NCI-H1105 (cell line): ENCODE data around the gene CRYGC.
"Not testable (repeated sequence)": the region's sequence is repeated elsewhere in the genome, so short reads cannot be mapped to it uniquely, and the experiment has no call there.

Experiments used
- DNase-seq: peaks from one replicate; lab custom pipeline; 2025; lab: John Stamatoyannopoulos, UW

CRYGC gene, protein sequence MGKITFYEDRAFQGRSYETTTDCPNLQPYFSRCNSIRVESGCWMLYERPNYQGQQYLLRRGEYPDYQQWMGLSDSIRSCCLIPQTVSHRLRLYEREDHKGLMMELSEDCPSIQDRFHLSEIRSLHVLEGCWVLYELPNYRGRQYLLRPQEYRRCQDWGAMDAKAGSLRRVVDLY

DNA sequence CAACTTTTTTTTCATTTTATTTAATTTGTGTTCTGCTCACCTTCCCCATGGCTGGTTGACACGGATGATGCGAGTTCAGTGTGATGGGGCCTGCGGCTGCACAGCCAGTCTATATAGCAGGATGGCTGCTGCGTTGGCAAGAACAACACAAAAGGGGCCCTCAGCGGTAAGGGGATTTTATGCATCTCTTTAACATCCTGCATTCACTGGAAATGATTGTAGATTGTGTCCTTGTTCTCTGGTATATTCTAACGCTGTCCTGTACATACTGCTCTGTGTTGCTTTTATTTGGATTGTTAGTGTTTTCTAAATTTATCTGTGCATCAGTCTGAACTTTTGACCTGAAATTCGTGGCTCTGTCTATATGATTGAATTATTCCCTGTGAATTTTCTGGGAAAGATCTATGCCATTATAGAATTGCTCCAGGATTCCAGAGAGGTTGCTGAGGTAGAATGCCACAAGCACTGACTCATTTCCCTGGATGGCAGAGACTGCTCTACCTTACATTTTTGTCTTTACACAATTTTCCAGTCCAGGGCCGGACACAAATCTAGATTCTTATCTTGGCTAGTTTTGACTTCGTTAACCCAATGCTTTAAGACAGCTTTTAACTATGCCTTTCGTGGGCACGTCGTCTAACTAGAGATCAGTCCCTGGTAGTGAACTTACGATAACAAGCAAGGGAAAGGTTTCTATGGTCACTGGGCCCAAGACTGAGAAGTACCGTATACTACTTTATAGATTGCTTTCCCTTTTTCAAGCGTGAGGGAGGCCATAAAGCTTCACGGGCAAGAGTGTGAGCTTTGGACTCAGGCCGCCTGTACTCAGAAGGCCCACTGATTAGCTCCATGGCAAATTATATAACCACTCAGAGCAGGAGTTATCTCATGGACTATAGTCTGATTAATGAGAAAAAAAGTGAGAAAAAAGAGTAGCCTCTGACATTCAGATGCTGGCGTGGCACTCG lies at the start of gene CRYGC:
CRYGC (minus strand) TSS at position 85 of the 968 bp plus-strand sequence; CDS start at position 49, 36 bp downstream.
- DNase-seq, result no peak

DNA sequence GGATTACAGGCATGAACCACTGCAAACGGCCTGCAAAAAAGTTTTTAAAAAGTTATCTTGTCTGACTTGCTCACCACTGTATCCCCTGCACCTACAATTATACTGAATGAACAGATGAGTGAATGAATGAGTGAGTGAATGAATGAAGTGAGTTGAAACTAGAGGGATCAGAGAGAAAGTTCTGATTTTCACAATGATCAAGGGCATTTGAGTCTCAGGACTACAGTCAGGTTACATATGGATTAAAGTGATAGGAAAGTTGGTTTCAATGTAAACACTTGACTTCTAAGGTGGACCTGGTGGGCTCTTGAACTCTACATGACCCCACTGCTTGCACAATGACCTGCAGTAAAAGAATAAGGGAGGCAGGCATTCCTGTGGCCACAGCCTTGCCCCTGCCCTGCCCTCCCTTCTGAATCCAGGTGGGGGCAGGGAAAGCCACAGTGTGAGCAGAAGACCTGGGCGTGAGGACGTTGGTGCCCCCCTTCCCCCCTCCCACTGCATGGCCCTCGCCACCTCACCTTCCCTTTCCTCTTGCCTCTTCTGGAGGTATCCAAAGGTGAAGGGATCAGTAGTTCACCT lies 49.5 kb upstream of the CRYGC start:
- DNase-seq, result no peak

GRCh38 chr2:208175840-208176153 lies 46.2 kb upstream of the CRYGC start:
- no peak for DNase-seq

GRCh38 chr2:208175069-208175839 lies 45.6 kb upstream of the CRYGC start:
- DNase-seq, result peak; percentile 38

DNA sequence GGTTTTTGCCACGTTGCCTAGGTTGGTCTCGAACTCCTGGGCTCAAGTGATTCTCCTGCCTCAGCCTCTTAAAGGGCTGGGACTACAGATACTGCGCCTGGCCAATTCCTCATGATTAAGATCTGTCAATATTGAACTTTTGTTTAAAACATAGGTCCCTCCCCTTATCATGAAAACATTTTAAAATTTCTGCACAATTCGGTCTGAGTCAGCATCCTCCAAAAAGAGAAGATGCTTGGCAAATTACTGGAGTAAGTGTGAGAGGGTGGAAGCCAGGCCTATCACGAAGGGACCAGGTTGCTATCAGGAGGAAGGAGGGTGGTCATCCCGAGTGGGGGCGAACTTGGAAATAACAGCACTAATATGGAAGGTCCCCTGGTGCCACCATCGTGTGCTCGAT lies 44.5 kb upstream of the CRYGC start:
- no peak for DNase-seq

- DNase-seq, result no peak
These were observed 42.5 kb upstream of the CRYGC start for GRCh38 chr2:208172125-208172524.

DNA sequence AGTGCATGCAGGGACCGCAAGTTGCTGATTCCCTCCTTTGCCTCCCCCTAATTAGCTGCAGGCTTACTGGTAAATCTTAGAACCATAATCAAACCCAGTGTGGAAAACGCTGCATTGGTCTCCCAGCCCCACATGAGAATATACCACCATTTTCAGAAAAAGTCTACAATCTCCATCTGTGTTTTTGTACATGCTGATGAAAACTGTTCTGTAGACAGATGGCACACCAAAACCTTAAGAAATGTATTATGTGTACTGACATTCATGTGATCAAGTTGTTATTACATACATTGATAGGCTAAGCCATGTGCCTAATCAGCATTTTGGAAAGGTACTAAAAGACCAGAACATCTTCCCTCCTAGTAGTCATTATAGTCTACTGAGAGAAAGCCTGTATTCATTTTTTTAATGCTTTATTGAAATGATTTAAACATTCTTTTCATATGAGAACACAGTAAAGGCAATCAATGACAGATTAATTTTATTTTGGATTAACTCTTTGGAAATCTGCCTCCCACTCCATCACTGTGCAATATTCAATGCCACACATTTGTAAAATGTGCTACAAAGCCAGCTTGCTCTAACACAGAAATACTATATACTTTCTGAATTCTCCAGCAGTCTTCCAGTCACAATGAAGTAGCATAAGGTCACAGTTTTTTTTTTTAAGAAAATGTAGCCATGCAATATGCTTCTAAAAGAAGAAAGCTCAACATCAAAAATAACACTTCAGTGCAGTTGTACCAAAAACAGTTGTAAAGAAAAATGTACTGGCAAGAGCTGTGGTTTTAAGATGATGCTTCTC lies 35.5 kb upstream of the CRYGC start:
- DNase-seq, result no peak

GRCh38 chr2:208163489-208163888 lies 33.9 kb upstream of the CRYGC start, which contains the start of gene CRYGA:
TSS of gene CRYGA (minus strand) at chr2:208163589. CDS start at chr2:208163556, 33 bp downstream.
- DNase-seq, result no peak

GRCh38 chr2:208156439-208156838 lies 26.8 kb upstream of the CRYGC start:
- no peak for DNase-seq

- DNase-seq, result peak; percentile 44
These were observed 23.5 kb upstream of the CRYGC start for GRCh38 chr2:208153156-208153555.

DNA sequence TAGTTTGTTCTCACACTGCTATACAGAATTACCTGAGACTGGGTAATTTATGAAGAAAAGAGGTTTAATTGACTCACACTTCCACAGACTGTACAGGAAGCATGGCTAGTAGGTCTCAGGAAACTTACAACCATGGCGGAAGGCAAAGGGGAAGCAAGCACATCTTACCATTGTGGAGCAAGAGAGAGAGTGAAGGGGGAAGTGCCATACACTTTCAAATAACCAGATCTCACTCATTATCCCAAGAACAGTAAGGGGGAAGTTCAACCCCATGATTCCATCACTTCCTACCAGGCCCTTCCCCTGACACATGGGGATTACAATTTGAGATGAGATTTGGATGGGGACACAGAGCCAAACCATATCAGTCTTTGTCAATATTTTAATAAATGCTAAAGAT lies 21.3 kb upstream of the CRYGC start:
- DNase-seq, result no peak

DNA sequence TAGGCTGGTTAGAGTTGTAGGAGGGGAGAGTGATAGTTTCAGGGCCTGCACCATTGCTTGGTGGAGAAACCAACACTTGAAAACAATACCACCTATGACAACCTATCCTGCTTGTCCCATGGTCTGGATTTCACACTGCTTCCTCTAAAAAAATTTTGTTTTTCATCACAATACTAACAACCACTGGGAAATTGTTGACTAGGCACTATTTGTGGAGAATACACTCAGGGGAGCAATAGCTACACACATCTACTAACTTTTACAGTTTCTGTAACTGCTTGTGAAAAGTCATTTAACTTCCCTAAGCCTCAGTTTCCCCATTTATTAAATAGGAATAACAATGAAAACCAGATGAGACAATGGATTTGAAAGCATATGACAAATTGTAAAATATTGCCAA lies 20.5 kb upstream of the CRYGC start:
- DNase-seq, result no peak

DNA sequence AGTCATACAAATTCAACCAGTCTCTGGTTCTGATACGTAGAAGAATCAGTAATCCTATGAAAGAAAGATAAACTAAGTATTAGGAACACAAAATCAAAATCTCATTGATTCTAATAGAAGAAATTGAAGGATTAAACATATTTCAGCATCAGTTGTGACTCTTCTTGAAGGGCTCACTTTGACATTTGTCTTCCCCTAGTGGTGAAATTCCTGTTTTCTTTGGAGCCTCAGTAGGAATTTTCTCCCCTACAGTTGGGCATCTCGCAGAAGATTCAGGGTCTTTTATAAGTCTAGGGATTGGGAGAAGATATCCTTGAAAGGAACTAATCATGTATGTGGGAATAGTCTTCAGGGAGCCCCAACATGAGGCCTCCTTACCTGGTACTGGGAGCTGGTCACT lies 19.2 kb upstream of the CRYGC start:
- no peak for DNase-seq

DNA sequence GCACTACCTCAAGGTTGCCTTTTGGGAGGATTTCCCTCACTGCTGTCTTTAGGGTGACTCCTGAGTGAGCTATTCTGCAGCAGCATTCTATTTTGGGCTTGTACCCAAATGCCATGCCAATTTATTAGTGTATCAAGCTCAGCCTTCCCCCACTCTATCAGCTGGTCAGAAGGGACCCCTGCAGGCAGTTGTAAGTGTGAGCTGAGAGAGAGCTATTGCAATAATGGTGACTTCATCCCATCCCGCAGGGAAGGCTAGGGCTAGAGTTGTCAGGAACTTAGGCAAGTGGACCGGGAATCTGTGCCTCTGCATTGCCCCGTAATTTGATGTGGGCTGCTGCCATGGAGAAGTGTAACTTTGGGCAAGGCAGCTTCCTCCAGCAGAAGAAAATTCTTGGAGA lies 18.1 kb upstream of the CRYGC start:
- DNase-seq, result no peak

GRCh38 chr2:208147008-208147407 lies 17.4 kb upstream of the CRYGC start:
- no peak for DNase-seq

- no peak for DNase-seq
These were observed 16.4 kb upstream of the CRYGC start, which contains the start of gene CRYGB for GRCh38 chr2:208146006-208146405. TSS of gene CRYGB (minus strand) at chr2:208146158. CDS start at chr2:208146120, 38 bp downstream.

DNA sequence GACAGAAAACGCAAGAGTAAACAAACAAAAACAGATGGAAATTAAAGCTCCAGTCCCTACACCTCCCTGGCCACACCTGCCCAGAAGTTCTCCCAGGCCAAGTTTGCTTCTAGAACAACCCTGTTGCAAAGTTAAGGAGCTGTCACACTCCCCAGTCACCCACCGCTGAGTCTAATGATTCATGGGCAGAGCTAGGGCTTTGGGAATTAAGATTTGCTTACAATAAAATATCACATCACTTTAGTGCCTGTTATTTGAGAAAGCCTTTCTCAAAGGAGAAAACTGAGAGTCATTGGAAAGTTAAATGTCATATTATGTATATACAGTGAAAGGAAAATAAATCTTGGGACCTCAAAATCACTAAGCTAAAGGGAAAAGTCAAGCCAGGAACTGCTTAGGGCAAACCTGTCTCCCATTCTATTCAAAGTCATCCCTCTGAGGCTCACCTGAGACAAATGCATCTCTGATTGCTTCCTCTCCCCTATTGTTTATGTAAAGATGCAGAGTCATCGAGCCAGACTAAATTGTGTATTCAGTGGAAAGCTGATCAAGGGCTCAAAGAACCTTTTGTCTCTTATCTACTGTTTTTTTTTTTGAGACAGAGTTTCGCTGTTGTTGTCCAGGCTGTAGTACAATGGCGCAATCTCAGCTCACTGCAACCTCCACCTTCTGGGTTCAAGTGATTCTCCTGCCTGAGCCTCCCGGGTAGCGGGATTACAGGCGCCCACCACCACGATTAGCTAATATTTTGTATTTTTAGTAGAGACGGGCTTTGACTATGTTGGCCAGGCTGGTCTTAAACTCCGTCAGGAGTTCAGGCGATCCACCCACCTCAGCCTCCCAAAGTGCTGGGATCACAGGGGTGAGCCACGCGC lies 13.5 kb upstream of the CRYGC start:
- DNase-seq, result no peak

GRCh38 chr2:208142240-208142924 lies 12.8 kb upstream of the CRYGC start:
- peak; percentile 94 for DNase-seq

- DNase-seq, result no peak
These were observed 9.8 kb upstream of the CRYGC start for GRCh38 chr2:208139447-208139846.

- DNase-seq, result not testable (repeated sequence)
These were observed 8.7 kb upstream of the CRYGC start for GRCh38 chr2:208138334-208138733.
